ENCODE results near the gene TAOK1. TPM values are rescaled to one million over a fixed set of nuclear protein-coding genes. Genes with fewer than 3 reads are reported as not detected.

Gene TAOK1
- total and polyA plus RNA-seq, 9 of the 15 experiments (the other 6 are each of a cell fraction or from before 2014, with no cell fraction given) = 3.2 to 33.1 (median 16.5) TPM

DNA sequence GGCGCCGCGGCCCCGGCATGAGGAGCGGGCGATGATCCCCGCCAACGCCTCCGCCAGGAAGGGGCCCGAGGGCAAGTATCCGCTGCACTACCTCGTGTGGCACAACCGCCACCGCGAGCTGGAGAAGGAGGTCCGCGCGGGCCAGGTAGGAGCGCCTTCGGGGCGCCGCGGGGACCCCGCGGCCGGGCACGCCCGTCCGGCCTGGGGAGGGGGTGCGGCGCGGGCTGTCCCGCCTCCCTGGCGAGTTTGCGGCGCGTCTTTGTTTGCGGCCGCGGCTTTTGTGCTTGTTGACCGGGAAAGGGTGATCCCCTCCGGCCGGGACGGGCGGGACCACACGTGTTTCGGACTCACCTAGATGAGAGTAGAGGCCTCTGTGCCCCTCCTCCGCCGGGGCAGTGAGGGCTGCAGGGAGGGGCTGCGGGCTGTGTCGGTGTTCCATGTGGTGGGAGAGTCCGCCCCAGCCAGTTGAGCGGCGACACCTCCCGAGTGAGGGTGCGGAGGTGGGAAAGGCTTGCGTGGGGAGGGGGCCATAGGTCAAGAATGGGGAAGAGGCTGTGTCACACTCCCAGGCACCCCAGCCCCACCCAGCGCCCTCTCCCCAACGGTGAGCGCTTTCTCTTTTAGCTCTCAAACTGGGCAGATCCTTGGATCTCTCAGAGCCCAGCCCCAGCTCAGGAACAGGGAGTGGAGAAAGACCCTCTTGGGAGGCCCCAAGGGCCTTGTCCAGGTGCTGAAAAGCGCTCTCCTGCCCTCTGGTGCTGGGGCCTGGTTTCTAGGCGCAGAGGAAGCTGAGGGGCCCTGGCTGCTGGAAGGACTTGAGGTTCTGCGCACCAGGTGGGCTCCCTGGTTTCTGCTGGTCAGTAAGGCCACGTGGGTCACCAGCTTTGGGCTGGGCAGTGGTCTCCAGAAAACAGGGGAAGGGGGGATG, 203.7 kb downstream of the TAOK1 start (continued):
- TF ChIP-seq, protein P1, sequence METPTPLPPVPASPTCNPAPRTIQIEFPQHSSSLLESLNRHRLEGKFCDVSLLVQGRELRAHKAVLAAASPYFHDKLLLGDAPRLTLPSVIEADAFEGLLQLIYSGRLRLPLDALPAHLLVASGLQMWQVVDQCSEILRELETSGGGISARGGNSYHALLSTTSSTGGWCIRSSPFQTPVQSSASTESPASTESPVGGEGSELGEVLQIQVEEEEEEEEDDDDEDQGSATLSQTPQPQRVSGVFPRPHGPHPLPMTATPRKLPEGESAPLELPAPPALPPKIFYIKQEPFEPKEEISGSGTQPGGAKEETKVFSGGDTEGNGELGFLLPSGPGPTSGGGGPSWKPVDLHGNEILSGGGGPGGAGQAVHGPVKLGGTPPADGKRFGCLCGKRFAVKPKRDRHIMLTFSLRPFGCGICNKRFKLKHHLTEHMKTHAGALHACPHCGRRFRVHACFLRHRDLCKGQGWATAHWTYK (CRISPR knock-in tag; IDR thresholded peaks at IDR 0.05) = no peak
- TF ChIP-seq SAFB2 (IDR thresholded peaks at IDR 0.05; ENCODE audit: borderline replicate concordance, low read depth, low read length, severe bottlenecking) (no peak), IFI16 (CRISPR knock-in tag; IDR thresholded peaks at IDR 0.05) (no peak), ZNF224 (CRISPR knock-in tag; IDR thresholded peaks at IDR 0.05) (peak; percentile 89; the same call in 1 of the 2 replicates), SNRNP70 (optimal IDR thresholded peaks at IDR 0.05; ENCODE audit: low read depth, low read length) (no peak), ZNF143 (CRISPR knock-in tag; IDR thresholded peaks at IDR 0.05) (peak; percentile 39; the same call in 1 of the 2 replicates), PHF20 (IDR thresholded peaks at IDR 0.05; ENCODE audit: partially characterized antibody) (no peak), PHTF2 (CRISPR knock-in tag; IDR thresholded peaks at IDR 0.05) (no peak), ZFP1 (CRISPR knock-in tag; IDR thresholded peaks at IDR 0.05) (no peak), CC2D1A (IDR thresholded peaks at IDR 0.05) (no peak), NCOA1 (IDR thresholded peaks at IDR 0.05; ENCODE audit: low read depth) (peak; percentile 98), RB1 (IDR thresholded peaks at IDR 0.05; ENCODE audit: low read depth) (0 out of 2 replicates have a peak, but pooled peaks have one; percentile 33), CHD2 (IDR thresholded peaks at IDR 0.05; ENCODE audit: low read depth, low read length) (no peak), PRMT5 (CRISPR knock-in tag; IDR thresholded peaks at IDR 0.05) (peak; percentile 98), SMAD4 (CRISPR knock-in tag; conservative IDR thresholded peaks at IDR 0.05) (0 out of 2 replicates have a peak, but pooled peaks have one; percentile 35), ATF7 (IDR thresholded peaks at IDR 0.05) (no peak), NR2C1 (IDR thresholded peaks at IDR 0.05) (no peak), NR2C1 (tag; IDR thresholded peaks at IDR 0.05) (no peak)
- TF ChIP-seq, protein P2, sequence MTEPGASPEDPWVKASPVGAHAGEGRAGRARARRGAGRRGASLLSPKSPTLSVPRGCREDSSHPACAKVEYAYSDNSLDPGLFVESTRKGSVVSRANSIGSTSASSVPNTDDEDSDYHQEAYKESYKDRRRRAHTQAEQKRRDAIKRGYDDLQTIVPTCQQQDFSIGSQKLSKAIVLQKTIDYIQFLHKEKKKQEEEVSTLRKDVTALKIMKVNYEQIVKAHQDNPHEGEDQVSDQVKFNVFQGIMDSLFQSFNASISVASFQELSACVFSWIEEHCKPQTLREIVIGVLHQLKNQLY (CRISPR knock-in tag; conservative IDR thresholded peaks at IDR 0.05) = 0 out of 4 replicates have a peak, but pooled peaks of 1 of the 2 experiments have one; percentile 77
- TF ChIP-seq, protein P3, sequence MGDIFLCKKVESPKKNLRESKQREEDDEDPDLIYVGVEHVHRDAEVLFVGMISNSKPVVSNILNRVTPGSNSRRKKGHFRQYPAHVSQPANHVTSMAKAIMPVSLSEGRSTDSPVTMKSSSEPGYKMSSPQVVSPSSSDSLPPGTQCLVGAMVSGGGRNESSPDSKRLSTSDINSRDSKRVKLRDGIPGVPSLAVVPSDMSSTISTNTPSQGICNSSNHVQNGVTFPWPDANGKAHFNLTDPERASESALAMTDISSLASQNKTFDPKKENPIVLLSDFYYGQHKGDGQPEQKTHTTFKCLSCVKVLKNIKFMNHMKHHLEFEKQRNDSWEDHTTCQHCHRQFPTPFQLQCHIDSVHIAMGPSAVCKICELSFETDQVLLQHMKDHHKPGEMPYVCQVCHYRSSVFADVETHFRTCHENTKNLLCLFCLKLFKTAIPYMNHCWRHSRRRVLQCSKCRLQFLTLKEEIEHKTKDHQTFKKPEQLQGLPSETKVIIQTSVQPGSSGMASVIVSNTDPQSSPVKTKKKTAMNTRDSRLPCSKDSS (IDR thresholded peaks at IDR 0.05; ENCODE audit: low read depth, partially characterized antibody) = no peak
- TF ChIP-seq, protein P4, sequence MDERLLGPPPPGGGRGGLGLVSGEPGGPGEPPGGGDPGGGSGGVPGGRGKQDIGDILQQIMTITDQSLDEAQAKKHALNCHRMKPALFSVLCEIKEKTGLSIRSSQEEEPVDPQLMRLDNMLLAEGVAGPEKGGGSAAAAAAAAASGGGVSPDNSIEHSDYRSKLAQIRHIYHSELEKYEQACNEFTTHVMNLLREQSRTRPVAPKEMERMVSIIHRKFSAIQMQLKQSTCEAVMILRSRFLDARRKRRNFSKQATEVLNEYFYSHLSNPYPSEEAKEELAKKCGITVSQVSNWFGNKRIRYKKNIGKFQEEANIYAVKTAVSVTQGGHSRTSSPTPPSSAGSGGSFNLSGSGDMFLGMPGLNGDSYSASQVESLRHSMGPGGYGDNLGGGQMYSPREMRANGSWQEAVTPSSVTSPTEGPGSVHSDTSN (CRISPR knock-in tag; IDR thresholded peaks at IDR 0.05; ENCODE audit: low read depth) = peak; percentile 47; the same call in 1 of the 2 replicates
- TF ChIP-seq, protein P4 (tag; conservative IDR thresholded peaks at IDR 0.05; ENCODE audit: low read depth) = no peak

All from K562 (cell line).